Measurements from ENCODE around the gene CMIP.

CMIP gene

DNA sequence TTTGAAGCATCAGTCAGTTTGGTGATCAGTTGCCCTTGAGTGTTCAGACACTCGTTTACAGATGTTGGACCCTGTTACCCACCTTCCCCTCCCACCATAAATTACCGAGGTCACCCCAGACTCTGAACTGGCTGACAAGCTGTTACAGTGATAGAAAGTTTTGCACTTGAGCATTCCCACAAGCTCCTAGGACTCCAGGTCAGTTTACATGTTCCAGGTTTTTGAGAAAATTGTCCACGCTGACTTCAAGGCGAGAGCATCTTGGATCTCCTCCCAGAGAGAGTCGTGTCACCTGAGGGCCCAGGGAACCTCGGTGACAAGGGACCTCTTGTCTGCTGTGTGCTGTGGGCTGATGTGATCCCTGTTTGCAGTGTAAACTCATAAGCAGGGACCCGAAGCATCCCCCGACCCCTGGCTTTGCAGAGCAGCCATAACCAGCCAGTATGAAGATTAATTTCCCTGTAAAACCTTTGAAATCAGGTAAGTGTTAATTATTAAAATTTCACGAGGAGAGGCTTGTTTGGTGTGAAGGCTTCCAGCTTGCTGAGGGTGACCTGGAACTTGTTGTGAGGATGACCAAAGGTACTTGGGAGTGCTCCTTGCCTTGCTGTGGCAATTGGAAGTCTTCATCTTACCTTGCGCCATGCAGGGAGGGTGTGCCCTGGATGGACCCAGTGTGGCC is 91.2 kb downstream of the CMIP start:
- DNase-seq (ENCODE audit: low spot score) = no peak

- no peak for DNase-seq (ENCODE audit: low spot score)
Observed at GRCh38 chr16:81536648-81537047, 92.0 kb downstream of the CMIP start.

DNA sequence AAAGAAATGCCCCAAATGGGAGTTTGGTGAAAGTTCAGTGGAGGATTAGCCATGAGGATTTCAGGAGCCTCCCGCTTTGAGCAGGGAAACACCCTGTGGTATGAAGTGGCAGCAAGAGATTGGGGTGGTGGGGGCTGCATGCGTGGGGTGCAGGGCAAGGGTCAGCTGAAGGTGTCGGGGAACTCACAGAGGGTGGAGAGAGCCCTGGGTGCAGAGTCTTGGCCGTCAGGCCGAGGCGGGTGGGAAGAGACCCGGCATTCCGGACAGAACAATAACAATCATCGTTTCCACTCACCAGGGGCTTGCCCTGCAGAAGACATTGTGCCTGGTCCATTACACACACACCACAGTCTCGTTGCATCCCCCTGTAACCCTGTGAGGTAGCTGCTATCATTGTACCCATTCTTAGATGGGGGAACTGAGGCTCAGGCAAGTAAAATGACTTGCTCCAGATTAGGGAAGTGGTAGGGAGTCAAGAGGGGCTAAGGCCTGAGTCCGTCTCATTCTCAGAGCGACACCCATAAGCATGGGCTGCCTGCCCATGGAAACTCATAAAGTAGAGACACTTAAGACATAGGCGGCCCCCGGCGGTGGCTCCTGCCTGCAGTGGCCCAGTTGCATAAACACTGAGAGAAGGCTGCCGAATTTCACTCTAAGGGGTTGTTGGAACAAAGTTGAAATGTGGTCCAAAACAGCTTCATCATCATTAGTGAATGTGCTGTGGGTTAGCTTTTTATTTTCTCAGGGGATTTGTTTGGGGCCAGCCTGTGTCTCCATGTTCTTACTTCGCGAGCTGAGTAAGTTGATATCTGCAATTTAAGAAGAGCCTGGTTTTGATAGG is 93.3 kb downstream of the CMIP start:
- DNase-seq (ENCODE audit: low spot score) = peak; percentile 14

GRCh38 chr16:81539009-81539758 is 94.6 kb downstream of the CMIP start:
- DNase-seq (ENCODE audit: low spot score) = no peak

DNA sequence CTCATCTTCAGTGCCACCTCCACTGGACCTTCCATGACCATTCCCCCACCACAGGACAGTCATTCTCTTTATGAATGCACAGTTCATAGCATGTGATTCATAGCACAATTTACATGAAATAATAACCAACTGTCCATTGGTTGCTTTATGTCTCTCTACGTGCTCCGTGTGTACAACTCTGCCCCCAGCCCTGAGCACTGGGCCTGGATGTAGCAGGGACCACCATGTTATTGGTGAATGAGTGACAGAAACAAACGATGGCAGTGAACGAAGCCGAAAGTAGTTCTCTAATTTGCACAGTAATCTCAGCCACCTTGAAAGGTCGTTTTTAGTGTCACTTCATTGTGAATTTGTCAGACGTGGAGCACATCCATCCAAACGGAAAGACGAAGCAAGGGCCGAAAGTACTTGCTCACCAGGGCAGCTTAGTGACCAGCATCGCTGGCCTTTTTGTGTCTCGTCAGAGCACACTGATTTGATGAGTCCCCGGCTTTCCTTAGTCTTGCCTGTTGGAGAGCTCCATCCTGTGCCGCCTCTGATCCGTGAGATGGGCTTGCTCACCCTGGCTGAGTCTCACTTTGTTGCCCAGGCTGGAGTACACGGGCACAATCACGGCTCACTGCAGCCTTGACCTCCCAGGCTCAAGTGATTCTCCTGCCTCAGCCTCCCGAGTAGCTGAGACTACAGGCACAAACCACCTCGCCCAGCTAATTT is 95.3 kb downstream of the CMIP start:
- DNase-seq (ENCODE audit: low spot score) = no peak

DNA sequence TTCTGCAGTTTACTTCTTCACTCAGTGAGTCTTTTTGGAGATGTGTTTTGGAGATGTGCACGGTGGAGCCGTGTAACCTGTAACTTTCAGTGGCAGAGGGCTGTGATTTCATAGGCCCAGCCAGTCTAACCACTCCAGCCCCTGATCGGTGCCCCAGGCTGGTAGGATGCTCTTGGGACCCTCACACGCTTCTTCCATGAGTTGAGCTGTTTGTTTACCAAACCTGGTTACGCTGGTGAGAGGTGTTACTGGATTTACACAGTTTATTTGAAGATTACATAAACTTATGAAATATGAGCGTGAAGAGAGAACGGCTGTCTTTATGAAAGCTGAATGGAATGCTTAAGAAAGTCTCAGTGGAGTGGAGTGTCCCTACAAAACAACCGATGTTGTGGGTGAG is 96.7 kb downstream of the CMIP start:
- DNase-seq (ENCODE audit: low spot score) = no peak

DNA sequence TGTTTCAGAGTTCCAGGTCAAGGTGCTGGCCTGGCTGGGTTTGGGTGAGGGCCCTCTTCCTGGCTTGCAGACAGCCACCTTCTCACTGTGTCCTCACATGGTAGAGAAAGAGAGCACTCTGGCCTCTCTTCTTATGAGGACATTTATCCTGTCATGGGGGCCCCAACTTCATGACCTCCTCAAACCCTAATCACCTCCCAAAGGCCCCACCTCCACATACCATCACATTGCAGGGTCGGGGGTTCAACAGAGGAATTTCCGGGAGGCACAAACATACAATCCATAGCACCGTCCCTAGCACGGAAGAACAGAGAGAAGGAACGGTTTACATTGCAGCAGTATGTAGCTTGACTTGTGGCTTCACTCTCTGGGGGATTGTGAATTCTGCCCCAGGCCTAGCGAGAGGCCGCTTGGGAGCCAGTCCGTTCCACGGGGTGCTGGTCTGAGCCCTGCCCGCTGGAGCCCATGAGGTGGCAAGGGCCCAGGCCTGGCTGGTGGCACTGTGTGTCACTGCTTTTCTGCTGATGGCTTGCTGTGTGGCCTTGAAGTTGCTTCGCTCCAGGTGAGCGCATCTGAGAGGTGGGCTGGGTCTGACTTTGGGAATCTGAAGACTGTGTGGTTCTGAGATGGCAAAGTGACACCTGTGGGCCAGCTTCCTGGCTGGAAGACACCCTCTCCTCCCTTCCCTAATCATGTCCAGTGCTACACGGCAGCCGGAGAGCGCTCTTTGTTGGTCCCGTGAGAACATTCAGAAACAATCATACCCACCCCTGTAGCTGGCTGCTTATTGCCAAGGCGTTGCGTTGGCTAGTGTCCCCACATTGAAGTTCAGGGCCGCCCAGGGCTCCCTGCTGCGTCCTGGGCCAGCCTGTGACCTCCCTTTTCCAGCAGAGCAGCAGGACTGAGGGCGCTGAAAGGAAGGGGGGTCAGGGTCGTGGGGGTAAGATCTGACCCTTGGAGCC is 98.3 kb downstream of the CMIP start:
- DNase-seq (ENCODE audit: low spot score) = no peak

DNA sequence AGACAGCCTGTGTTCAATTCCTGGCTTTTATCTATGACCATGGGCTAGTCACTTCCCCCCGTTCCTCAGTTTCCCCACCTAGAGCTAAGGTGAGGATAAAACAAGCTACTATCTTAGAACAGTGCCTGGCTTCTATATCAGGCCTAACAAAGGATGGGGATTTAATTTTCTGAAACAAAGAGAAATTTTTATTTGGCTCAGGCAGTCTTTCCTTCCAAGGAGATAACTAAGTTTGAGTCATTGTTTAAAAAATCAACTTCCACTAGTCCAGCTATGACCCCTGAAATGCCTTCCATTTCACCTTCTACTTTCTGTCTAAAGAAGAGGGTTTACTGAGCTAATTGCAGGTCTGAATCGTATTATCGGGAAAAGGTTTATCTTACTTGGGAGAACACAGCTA is 99.0 kb downstream of the CMIP start:
- no peak for DNase-seq (ENCODE audit: low spot score)

DNA sequence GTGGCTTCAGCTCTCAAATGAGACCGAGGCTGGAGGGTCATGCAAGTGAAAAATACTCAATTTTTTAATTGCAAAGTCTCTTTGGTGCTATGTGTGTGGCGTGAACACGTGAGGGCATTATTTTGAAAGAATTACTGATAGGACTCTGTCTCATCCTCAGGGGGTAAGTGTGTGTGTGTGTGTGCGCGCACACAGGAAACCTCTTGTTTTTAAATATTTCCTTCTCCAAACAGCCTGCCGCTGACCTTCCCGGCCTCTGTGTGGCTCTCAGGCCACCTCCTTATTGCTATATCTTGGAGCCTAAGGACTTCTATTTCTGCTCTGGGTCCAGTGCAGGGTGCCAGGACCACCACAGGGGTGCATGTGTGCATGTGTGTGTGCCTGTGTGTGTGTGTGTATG is 99.7 kb downstream of the CMIP start:
- no peak for DNase-seq (ENCODE audit: low spot score)

DNA sequence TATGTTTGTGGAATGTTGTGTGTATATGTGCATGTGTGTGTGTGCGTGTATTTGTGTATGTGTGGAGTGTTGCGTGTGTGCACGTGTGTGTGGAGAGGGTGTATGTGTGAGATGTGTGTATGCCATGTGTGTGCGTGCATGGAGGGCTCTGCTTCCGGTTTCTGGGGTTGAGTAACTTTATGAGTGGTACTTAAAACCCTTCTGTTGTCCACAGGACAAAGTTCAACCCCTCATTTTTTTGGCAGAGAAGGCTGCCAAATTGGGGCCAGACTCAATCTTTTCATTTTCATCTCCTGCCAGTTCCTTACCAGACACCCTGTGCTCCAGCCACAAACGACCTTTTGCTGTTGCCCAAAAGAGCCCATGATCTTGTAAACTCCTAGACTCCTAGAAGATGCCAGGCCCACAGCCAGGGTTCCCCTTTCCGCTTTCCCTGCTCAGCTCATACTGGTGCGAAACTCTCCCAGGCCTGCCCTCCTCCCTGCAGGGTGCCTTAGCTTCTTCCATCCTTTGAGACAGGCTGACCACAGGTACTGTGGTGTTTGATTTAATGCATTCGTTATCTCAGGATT is 100.2 kb downstream of the CMIP start:
- no peak for DNase-seq (ENCODE audit: low spot score)

DNA sequence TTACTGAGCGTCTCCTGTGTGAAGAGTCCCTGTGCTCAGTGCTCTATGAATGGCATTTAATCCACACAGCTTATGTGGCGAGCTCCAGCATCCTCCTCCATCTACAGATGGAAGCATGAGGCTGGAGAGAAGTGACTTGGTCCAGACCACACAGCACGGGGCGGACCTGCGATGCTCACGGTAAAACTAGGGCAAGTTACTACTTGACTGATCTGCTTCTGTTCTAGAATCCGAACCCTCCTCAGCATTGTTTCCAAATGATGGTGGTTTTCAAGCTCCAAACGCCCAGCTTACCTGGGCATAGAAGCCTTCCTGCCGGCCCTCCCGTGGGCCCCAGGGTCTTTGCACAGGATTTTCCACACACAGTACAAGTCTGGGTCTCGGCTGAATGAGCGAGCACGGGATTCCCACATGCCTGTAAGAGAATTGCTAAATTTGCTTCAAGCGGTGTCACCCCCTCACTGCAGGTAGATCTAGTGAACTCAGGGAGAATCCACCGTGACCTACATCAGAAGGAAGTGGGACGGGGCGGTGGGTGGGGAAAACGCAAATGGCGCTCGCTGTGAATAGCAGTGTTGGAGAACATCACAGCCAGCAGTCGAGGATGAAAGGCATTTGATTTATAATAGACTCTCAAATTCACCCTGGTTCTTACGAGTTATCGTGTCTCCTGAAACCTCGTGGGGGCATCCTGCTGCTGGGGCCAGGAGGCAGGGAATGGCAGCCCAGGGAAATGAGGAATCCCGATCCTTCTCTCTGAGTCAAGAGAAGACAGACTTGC is 101.1 kb downstream of the CMIP start:
- no peak for DNase-seq (ENCODE audit: low spot score)

DNA sequence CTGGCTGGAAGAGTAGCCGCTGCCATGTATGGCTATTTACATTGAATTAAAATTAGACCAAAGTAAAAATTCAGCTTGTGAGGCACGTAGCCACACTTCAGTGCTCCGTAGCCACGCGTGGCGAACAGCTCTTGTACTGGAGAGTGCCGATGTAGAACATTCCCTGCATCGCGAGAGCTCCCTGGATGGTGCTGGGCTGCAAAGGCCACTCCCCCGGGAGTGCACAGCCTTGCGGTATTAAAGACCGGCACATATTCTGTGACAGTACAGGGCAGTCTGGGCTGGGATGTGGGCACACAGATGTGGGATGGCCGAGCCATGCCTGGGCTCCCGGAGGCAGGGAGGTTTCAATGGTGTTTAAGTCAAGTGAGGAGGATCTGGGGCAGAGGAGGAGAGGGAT is 102.2 kb downstream of the CMIP start:
- DNase-seq (ENCODE audit: low spot score) = no peak

DNA sequence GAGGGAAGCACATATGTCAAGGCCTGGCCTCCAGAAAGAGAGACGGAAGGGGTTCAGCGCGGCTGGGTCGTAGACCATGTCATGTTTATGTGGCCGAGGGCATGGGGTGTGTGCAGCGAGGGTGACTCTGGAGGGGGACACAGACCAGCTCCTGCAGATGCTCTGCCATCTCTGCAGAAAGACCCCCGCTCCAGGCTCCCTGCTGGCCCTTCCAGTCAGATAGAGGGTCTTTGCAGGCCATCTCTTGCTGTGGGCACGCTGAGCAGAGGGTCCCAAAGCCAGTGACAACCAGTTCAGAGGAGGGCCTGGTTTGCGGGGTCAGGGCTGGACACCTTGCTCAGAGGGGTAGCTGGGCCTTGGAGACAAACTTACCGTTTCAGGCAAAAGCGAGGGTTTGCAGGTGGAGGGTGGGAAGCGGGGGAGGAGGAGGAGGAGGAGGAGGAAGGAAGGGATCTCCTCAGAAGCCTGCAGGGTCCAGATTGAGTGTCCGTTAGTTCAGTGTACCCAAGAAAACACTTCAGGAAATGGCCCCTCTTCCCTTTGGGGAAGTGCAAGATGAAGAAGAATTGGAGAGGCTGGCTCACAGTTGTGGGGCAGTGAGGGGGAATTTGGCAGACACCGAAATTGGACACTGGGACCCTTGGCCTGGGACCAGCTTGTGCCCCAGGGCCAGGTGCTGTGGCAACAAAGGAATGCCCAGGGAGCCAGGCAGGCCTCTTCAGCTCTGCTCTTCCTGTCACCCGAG is 102.8 kb downstream of the CMIP start:
- no peak for DNase-seq (ENCODE audit: low spot score)

DNA sequence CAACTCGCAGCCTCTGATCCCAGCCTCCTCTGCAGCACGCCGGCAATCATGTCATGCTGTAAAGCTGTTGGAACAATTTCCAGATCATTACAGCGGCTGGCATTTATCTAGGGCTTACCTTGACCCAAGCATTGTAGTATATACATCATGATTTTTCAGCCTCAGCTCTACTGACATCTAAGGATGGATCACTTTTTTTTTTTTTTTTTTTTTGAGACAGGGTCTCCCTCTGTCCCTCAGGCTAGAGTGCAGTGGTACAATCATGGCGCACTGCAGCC is 103.3 kb downstream of the CMIP start:
- DNase-seq (ENCODE audit: low spot score) = no peak

- no peak for DNase-seq (ENCODE audit: low spot score)
Observed at GRCh38 chr16:81548551-81548875, 103.9 kb downstream of the CMIP start.

DNA sequence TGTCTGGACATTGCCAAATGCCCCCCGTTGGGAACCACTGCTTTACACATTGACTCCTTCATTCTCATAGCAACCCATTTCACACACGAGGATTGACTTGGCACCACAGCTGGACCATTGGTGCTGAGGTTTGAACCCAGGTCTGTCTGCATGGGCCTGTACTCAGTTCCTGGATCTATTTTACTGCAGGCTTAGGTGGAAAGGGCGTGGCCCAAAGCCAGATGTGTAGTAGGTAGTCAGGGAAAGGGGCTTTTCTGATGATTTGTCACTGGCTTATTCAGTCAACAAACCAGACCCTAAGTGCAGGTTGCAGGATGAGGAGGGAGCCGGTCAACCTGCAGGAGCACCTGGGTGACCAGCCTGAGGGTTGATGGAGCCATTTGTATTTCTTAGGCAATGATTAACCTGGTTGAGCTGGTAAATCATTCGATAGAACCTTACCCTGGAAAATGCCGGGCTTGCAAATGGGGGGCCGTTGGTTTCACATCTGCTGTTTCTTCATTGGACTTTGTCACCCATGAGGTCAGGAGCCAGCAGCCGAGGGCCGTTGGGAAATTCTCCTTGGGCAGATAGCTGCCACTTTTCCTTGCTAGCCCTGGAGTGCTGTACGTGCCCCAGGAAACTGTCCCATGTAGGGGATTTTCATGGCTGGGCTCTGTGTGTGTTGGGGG is 104.4 kb downstream of the CMIP start:
- no peak for DNase-seq (ENCODE audit: low spot score)

GRCh38 chr16:81549547-81550431 is 105.2 kb downstream of the CMIP start:
- DNase-seq (ENCODE audit: low spot score) = no peak

DNA sequence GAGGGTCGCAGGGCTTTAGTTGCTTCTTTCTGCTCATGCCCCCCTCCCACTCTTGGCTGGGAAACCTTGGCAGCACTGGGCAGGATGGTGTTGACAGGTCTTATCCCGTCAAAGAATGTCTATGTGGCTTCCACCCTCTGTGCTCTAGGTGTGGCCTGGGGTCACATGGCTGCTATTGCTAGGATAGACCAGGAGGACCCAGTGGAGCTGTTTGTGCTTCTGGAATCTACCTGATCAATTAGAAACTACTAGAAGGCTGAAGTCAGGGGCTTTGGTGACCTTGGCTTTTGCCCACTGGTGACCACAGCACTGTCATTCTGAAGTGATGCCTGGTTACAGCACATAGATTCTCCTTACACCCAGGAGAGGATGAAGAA is 105.8 kb downstream of the CMIP start:
- DNase-seq (ENCODE audit: low spot score) = no peak

Measured in NAMALWA (cell line).